Trophoblast cell (in vitro differentiated cells and primary cell): ENCODE data around the gene MROH2B.

Experiments
- DNase-seq, 2 donors: peaks; one replicate each; pipeline ENCODE4 v3.0.0-alpha.2; 2016
- H2AFZ ChIP-seq: 2 replicates; pipeline ENCODE4 v1.6.1; 2013; ENCODE audit warnings: low read length, moderate library complexity, mild to moderate bottlenecking; ENCODE audit not compliant: insufficient read depth, poor library complexity
- H2AK5ac ChIP-seq: 2 replicates; pipeline ENCODE4 v1.6.1; 2013; ENCODE audit warnings: mild to moderate bottlenecking, low read length
- H2BK120ac ChIP-seq: 2 replicates; pipeline ENCODE4 v1.6.1; 2013; ENCODE audit warnings: low read length, mild to moderate bottlenecking, moderate library complexity; ENCODE audit not compliant: insufficient read depth, poor library complexity
- H2BK12ac ChIP-seq: 2 replicates; pipeline ENCODE4 v1.6.1; 2013; ENCODE audit warnings: mild to moderate bottlenecking, low read length, moderate library complexity
- H2BK5ac ChIP-seq: 2 replicates; pipeline ENCODE4 v1.6.1; 2013; ENCODE audit warnings: low read length, low read depth, moderate library complexity, mild to moderate bottlenecking; ENCODE audit not compliant: poor library complexity
- H3K14ac ChIP-seq: 2 replicates; pipeline ENCODE4 v1.6.1; 2013; ENCODE audit warnings: mild to moderate bottlenecking, low read length
- H3K18ac ChIP-seq: 2 replicates; pipeline ENCODE4 v1.6.1; 2013; ENCODE audit warnings: mild to moderate bottlenecking, low read length
- H3K23ac ChIP-seq: 2 replicates; pipeline ENCODE4 v1.6.1; 2013; ENCODE audit warnings: low read length
- H3K27ac ChIP-seq: 2 replicates; pipeline ENCODE4 v1.5.1; 2013; ENCODE audit warnings: low read depth, mild to moderate bottlenecking, inconsistent platforms, low read length, moderate library complexity
- H3K27me3 ChIP-seq: 2 replicates; pipeline ENCODE4 v1.6.1; 2013; ENCODE audit warnings: inconsistent platforms, mild to moderate bottlenecking, low read length, moderate library complexity; ENCODE audit not compliant: insufficient read depth
- H3K36me3 ChIP-seq, 2 experiments: 1 replicate in 1 of 2; 2 replicates in 1 of 2; pipeline ENCODE4 v1.6.1; 2013; ENCODE audit warnings: low read length in 2 of 2, mild to moderate bottlenecking in 2 of 2, moderate library complexity in 1 of 2; ENCODE audit not compliant: insufficient read depth in 2 of 2, control insufficient read depth in 1 of 2
- H3K4ac ChIP-seq: 2 replicates; pipeline ENCODE4 v1.6.1; 2013; ENCODE audit warnings: low read depth, mild to moderate bottlenecking, low read length, moderate library complexity
- H3K4me1 ChIP-seq, 2 experiments: 1 replicate in 1 of 2; 2 replicates in 1 of 2; pipeline ENCODE4 v1.6.1; 2013; ENCODE audit warnings: low read length in 2 of 2, mild to moderate bottlenecking in 2 of 2, moderate library complexity in 1 of 2; ENCODE audit not compliant: insufficient read depth in 2 of 2, control insufficient read depth in 1 of 2
- H3K4me2 ChIP-seq: 2 replicates; pipeline ENCODE4 v1.6.1; 2013; ENCODE audit warnings: inconsistent platforms, mild to moderate bottlenecking, low read length, moderate library complexity
- H3K4me3 ChIP-seq: 2 replicates; pipeline ENCODE4 v1.5.1; 2013; ENCODE audit warnings: mild to moderate bottlenecking, low read depth, low read length, inconsistent platforms
- H3K79me1 ChIP-seq: one replicate; pipeline ENCODE4 v1.6.1; 2013; ENCODE audit warnings: low read length
- H3K79me2 ChIP-seq: 2 replicates; pipeline ENCODE4 v1.6.1; 2013; ENCODE audit warnings: low read length, mild to moderate bottlenecking; ENCODE audit not compliant: control insufficient read depth, insufficient read depth, poor library complexity
- H3K9ac ChIP-seq: 2 replicates; pipeline ENCODE4 v1.6.1; 2013; ENCODE audit warnings: mild to moderate bottlenecking, low read length
- H3K9me3 ChIP-seq: 2 replicates; pipeline ENCODE4 v1.6.1; 2013; ENCODE audit warnings: low read depth, mild to moderate bottlenecking, control low read depth, inconsistent platforms, low read length; ENCODE audit not compliant: insufficient read depth
- H4K12ac ChIP-seq: 2 replicates; pipeline ENCODE4 v1.6.1; 2013; ENCODE audit warnings: low read depth, mild to moderate bottlenecking, low read length, moderate library complexity
- H4K8ac ChIP-seq: 2 replicates; pipeline ENCODE4 v1.6.1; 2013; ENCODE audit warnings: low read depth, mild to moderate bottlenecking, low read length, moderate library complexity
- H4K91ac ChIP-seq: one replicate; pipeline ENCODE4 v1.6.1; 2013; ENCODE audit warnings: low read depth, mild to moderate bottlenecking, low read length, moderate library complexity
- WGBS: extraction: QIAGEN DNeasy Blood & Tissue Kit; methylation state at CpG from one replicate; pipeline ENCODE4 v1.1.7; 2013; ENCODE audit warnings: missing lambda C conversion rate; ENCODE audit not compliant: insufficient read length, insufficient coverage; ENCODE audit errors: extremely low coverage; 5-methylcytosine and 5-hydroxymethylcytosine counted together

The MROH2B gene

DNA sequence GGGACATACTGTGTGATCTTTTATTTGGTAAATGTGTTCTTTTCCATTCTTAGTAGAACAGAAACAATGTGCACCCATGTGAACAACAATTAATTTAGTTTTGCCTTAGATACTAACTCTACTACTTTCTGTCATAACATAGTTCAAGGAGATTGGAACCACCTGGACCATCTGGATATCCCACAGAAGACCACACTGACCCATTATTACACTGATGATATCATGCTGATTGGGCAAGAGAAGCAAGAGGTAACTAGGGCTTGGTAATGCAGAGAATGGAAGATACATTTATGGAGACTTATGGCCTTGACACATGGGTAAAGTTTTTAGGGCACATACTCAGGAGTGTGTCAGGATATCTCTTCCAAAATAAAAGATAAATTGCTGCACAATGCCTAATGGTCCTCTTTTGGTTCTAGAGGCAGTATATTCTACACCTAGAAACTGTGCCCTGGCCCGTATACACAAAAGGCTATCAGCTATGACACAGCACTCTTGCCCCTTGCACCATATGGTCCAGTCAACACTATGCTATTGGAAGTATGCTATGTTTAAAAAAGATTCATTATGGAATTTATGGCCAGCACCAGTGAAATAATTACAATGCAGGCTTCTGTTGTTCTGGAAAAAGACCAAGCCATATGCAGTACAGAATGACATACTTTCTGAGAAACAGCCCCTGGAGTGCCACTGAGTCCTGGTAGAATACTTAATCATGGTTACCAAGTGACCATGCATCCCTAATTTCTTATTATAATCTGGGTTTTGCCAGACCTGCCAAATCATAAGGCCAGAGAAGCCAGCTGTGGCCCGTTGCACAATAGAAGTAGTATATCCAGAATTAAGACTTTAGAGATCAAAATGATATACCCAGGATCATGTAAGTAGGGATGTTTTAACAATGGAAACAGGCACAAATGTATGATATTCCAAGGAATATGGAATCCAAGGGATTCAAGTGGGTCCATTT lies 41.6 kb upstream of the MROH2B start:
- Histone ChIP-seq H3K18ac (no peak overlapping the region), H3K14ac (no peak overlapping the region), H2BK120ac (no peak overlapping the region), H3K4me2 (no peak overlapping the region), H3K4me3 (no peak overlapping the region), H3K9me3 (no peaks in the 10 kb centered on the region), H2AFZ (no peak overlapping the region), H4K12ac (no peak overlapping the region), H3K4me1 (no peaks in the 10 kb centered on the region), H4K8ac (no peak overlapping the region), H4K91ac (no peak overlapping the region), H3K79me2 (no peaks in the 10 kb centered on the region), H2BK5ac (no peak overlapping the region), H2AK5ac (no peak overlapping the region), H3K9ac (no peak overlapping the region), H2BK12ac (no peak overlapping the region), H3K36me3 (no peaks in the 10 kb centered on the region), H3K79me1 (no peaks in the 10 kb centered on the region), H3K4ac (no peak overlapping the region), H3K27me3 (no peaks in the 10 kb centered on the region), H3K27ac (no peak overlapping the region), H3K23ac (no peak overlapping the region)
- DNase-seq, result peak; percentile 83 to 92
- WGBS, result no CpG with 5 or more reads among the region's 2 CpGs

DNA sequence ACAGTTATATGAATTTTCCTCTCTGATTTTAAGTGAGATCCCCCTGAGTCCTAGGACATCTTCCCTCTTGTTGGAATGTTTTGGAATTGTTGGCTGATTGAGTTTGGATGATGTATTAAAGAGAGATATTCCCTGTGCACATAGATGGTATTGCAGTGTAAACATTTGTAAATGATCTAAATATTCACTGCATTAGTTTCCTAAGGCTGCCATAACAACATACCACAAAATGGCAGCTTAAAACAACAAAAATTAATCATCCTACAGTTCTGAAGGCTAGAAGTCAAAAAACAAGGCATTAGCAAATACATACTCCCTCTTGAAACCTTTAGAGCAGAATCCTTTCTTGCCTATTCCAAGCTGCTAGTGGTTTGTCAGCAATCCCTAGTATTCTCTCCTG lies 38.0 kb upstream of the MROH2B start:
- Histone ChIP-seq H3K27ac (no peak overlapping the region), H2AK5ac (no peak overlapping the region), H3K79me1 (no peaks in the 10 kb centered on the region), H4K12ac (no peak overlapping the region), H3K36me3 (no peaks in the 10 kb centered on the region), H2BK120ac (no peak overlapping the region), H4K8ac (no peak overlapping the region), H2AFZ (no peak overlapping the region), H3K79me2 (no peaks in the 10 kb centered on the region), H4K91ac (no peak overlapping the region), H3K4me1 (no peaks in the 10 kb centered on the region), H3K4me2 (no peak overlapping the region), H3K18ac (no peak overlapping the region), H3K14ac (no peak overlapping the region), H3K4me3 (no peak overlapping the region), H3K9me3 (no peaks in the 10 kb centered on the region), H3K23ac (no peak overlapping the region), H3K4ac (no peak overlapping the region), H3K9ac (no peak overlapping the region), H3K27me3 (no peaks in the 10 kb centered on the region), H2BK5ac (no peak overlapping the region), H2BK12ac (no peak overlapping the region)
- DNase-seq, result no peak

DNA sequence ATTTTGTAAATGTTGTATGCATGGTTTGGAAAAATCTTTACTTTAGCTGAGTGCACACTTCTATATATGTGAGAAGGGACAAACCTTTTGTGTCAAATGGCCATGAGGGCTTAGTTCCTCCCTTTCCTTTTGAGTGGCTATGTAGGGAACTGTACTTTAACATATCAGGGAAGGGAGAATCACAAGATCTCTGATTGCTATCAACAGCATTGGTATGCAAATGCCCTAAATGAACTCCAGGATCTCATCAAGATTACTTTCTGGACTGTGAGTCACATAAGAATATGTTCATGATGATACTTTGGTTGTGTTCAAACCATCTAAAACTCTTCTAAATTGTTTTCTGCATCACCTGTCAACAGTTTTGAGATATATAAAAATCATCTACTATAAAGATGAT lies 31.2 kb upstream of the MROH2B start:
- Histone ChIP-seq H2BK120ac (no peak overlapping the region), H3K9me3 (no peaks in the 10 kb centered on the region)

DNA sequence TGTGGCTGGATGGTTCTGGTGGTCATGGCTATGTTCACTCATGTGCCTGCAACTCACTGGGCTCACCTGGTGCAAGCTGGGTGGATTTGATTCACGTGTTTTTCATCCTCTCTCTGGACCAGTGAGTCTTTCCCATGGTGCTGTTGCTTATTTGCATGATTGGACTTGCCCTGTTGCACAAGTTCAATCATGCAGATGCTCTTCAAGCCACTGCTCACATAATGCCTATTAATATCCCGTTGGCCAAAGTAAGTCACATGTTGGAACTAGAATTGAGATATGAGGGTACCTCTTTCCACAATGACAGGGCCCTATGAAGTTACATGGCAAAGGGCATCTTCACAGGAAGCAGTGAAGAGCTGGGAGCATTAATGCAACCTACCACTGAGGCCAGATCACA lies 26.5 kb upstream of the MROH2B start:
- no peaks in the 10 kb centered on the region for H3K27me3 ChIP-seq
- no peak overlapping the region for H4K12ac ChIP-seq
- no peak overlapping the region for H2BK5ac ChIP-seq
- no peak overlapping the region for H3K4me3 ChIP-seq
- no peaks in the 10 kb centered on the region for H3K36me3 ChIP-seq
- H4K91ac ChIP-seq, result no peak overlapping the region
- no peak overlapping the region for H2BK12ac ChIP-seq
- no peak overlapping the region for H3K14ac ChIP-seq
- WGBS, result no CpG with 5 or more reads among the region's 2 CpGs
- no peak for DNase-seq
- H3K4ac ChIP-seq, result no peak overlapping the region
- no peak overlapping the region for H3K23ac ChIP-seq
- no peaks in the 10 kb centered on the region for H3K79me2 ChIP-seq
- no peak overlapping the region for H4K8ac ChIP-seq
- no peak overlapping the region for H3K4me2 ChIP-seq
- H2AFZ ChIP-seq, result no peak overlapping the region
- no peak overlapping the region for H2BK120ac ChIP-seq
- no peaks in the 10 kb centered on the region for H3K79me1 ChIP-seq
- H3K9ac ChIP-seq, result no peak overlapping the region
- H2AK5ac ChIP-seq, result no peak overlapping the region
- no peaks in the 10 kb centered on the region for H3K4me1 ChIP-seq
- no peak overlapping the region for H3K18ac ChIP-seq
- H3K9me3 ChIP-seq, result peaks cover 1% of the 10 kb centered on the region
- no peak overlapping the region for H3K27ac ChIP-seq

More for the DNA sequence above, 31.2 kb upstream of the MROH2B start:
- Histone ChIP-seq H3K9ac (no peak overlapping the region), H2AFZ (no peak overlapping the region), H4K91ac (no peak overlapping the region), H4K12ac (no peak overlapping the region), H2BK12ac (no peak overlapping the region), H2BK5ac (no peak overlapping the region), H3K14ac (no peak overlapping the region), H3K79me2 (no peaks in the 10 kb centered on the region), H3K27ac (no peak overlapping the region), H3K4me1 (no peaks in the 10 kb centered on the region), H3K4ac (no peak overlapping the region), H3K36me3 (no peaks in the 10 kb centered on the region), H2AK5ac (no peak overlapping the region), H3K18ac (no peak overlapping the region), H3K27me3 (no peaks in the 10 kb centered on the region), H3K4me2 (no peak overlapping the region), H3K79me1 (no peaks in the 10 kb centered on the region), H4K8ac (no peak overlapping the region), H3K4me3 (no peak overlapping the region), H3K23ac (no peak overlapping the region)
- peak; percentile 50 to 91 for DNase-seq
